ENCODE measurements around the gene TMEM151B. TPM values are rescaled to one million over a fixed set of nuclear protein-coding genes. Genes with fewer than 3 reads are reported as not detected.
"Not testable (repeated sequence)": the region's sequence is repeated elsewhere in the genome, so short reads cannot be mapped to it uniquely, and the experiment has no call there.

The TMEM151B gene
- total RNA-seq, 1 donor from 2014 or later, result not detected

GRCh38 chr6:44328203-44328602, 58.0 kb downstream of the TMEM151B start:
- H3K27me3 ChIP-seq (ENCODE audit: control insufficient read depth in 3 of 3, insufficient read depth in 3 of 3, low read length in 3 of 3), result peaks cover 5 to 15% (median 10%) of the 10 kb centered on the region in 3 donors

DNA sequence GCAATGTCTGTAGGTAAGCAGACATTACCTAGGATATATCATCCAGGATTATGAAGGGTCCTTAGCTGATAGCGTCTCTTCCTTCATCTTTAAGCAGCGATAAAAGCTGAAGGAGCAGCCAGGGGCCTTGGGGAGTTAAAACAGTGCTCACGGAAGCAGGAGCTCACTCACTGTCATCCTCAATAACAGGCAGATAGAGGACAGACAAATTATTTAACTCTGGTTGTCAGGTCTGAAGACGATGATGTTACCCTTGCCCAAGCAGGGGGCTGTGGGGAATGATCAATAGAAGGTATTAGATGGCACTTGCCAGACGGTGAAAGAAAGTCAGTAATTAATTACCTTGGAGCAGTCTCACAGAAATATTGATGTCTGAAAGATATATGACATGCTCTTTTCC, 59.6 kb downstream of the TMEM151B start:
- Histone ChIP-seq H3K27me3 (ENCODE audit: control insufficient read depth in 3 of 3, insufficient read depth in 3 of 3, low read length in 3 of 3) (peaks cover 5 to 19% (median 15%) of the 10 kb centered on the region in 3 donors), H3K4me1 (ENCODE audit: control insufficient read depth in 3 of 3, insufficient read depth in 3 of 3, low read length in 3 of 3) (peaks cover 0 to 3% (median 0%) of the 10 kb centered on the region in 3 donors), H3K27ac (ENCODE audit: low read depth, low read length) (no peak overlapping the region)

More at GRCh38 chr6:44328203-44328602, 58.0 kb downstream of the TMEM151B start:
- H3K9me3 ChIP-seq (ENCODE audit: control insufficient read depth in 3 of 3, low read length in 3 of 3); H3K4me1 ChIP-seq (ENCODE audit: control insufficient read depth in 3 of 3, insufficient read depth in 3 of 3, low read length in 3 of 3); H3K36me3 ChIP-seq (ENCODE audit: control insufficient read depth in 3 of 3, insufficient read depth in 3 of 3, low read length in 3 of 3); H3K27ac ChIP-seq (ENCODE audit: low read depth, low read length); H3K9ac ChIP-seq (ENCODE audit: low read depth in 1 of 3, low read length in 3 of 3); H3K4me3 ChIP-seq (ENCODE audit: low read length in 3 of 3): not testable (repeated sequence)

GRCh38 chr6:44332585-44332984, 62.3 kb downstream of the TMEM151B start:
- H3K4me1 ChIP-seq (ENCODE audit: control insufficient read depth in 3 of 3, insufficient read depth in 3 of 3, low read length in 3 of 3), result peaks cover 0 to 3% (median 0%) of the 10 kb centered on the region in 3 donors
- H3K27me3 ChIP-seq (ENCODE audit: control insufficient read depth in 3 of 3, insufficient read depth in 3 of 3, low read length in 3 of 3), result peaks cover 5 to 19% (median 15%) of the 10 kb centered on the region in 3 donors
- H3K9ac ChIP-seq (ENCODE audit: low read depth in 1 of 3, low read length in 3 of 3), result no peak overlapping the region
- no peak overlapping the region for H3K4me3 ChIP-seq (ENCODE audit: low read length in 3 of 3)
- no peaks in the 10 kb centered on the region for H3K36me3 ChIP-seq (ENCODE audit: control insufficient read depth in 3 of 3, insufficient read depth in 3 of 3, low read length in 3 of 3)
- no peaks in the 10 kb centered on the region for H3K9me3 ChIP-seq (ENCODE audit: control insufficient read depth in 3 of 3, low read length in 3 of 3)
- no peak overlapping the region for H3K27ac ChIP-seq (ENCODE audit: low read depth, low read length)

More for the DNA sequence above, 59.6 kb downstream of the TMEM151B start:
- H3K9me3 ChIP-seq (ENCODE audit: control insufficient read depth in 3 of 3, low read length in 3 of 3), result no peaks in the 10 kb centered on the region
- no peak overlapping the region for H3K9ac ChIP-seq (ENCODE audit: low read depth in 1 of 3, low read length in 3 of 3)
- no peaks in the 10 kb centered on the region for H3K36me3 ChIP-seq (ENCODE audit: control insufficient read depth in 3 of 3, insufficient read depth in 3 of 3, low read length in 3 of 3)
- no peak overlapping the region for H3K4me3 ChIP-seq (ENCODE audit: low read length in 3 of 3)

- peaks cover 0 to 3% (median 0%) of the 10 kb centered on the region in 3 donors for H3K4me1 ChIP-seq (ENCODE audit: control insufficient read depth in 3 of 3, insufficient read depth in 3 of 3, low read length in 3 of 3)
- H3K4me3 ChIP-seq (ENCODE audit: low read length in 3 of 3), result no peak overlapping the region
- no peaks in the 10 kb centered on the region for H3K9me3 ChIP-seq (ENCODE audit: control insufficient read depth in 3 of 3, low read length in 3 of 3)
- H3K27ac ChIP-seq (ENCODE audit: low read depth, low read length), result no peak overlapping the region
- peaks cover 5 to 16% (median 15%) of the 10 kb centered on the region in 3 donors for H3K27me3 ChIP-seq (ENCODE audit: control insufficient read depth in 3 of 3, insufficient read depth in 3 of 3, low read length in 3 of 3)
- no peaks in the 10 kb centered on the region for H3K36me3 ChIP-seq (ENCODE audit: control insufficient read depth in 3 of 3, insufficient read depth in 3 of 3, low read length in 3 of 3)
- H3K9ac ChIP-seq (ENCODE audit: low read depth in 1 of 3, low read length in 3 of 3), result no peak overlapping the region
Measured at GRCh38 chr6:44333273-44333919, 63.1 kb downstream of the TMEM151B start.

- Histone ChIP-seq H3K9me3 (ENCODE audit: control insufficient read depth in 3 of 3, low read length in 3 of 3) (no peaks in the 10 kb centered on the region), H3K27me3 (ENCODE audit: control insufficient read depth in 3 of 3, insufficient read depth in 3 of 3, low read length in 3 of 3) (peaks cover 5 to 16% (median 15%) of the 10 kb centered on the region in 3 donors), H3K4me3 (ENCODE audit: low read length in 3 of 3) (no peak overlapping the region), H3K9ac (ENCODE audit: low read depth in 1 of 3, low read length in 3 of 3) (no peak overlapping the region), H3K27ac (ENCODE audit: low read depth, low read length) (no peak overlapping the region), H3K4me1 (ENCODE audit: control insufficient read depth in 3 of 3, insufficient read depth in 3 of 3, low read length in 3 of 3) (peaks cover 0 to 3% (median 0%) of the 10 kb centered on the region in 3 donors), H3K36me3 (ENCODE audit: control insufficient read depth in 3 of 3, insufficient read depth in 3 of 3, low read length in 3 of 3) (no peaks in the 10 kb centered on the region)
Measured at GRCh38 chr6:44333942-44334341, 63.7 kb downstream of the TMEM151B start.

DNA sequence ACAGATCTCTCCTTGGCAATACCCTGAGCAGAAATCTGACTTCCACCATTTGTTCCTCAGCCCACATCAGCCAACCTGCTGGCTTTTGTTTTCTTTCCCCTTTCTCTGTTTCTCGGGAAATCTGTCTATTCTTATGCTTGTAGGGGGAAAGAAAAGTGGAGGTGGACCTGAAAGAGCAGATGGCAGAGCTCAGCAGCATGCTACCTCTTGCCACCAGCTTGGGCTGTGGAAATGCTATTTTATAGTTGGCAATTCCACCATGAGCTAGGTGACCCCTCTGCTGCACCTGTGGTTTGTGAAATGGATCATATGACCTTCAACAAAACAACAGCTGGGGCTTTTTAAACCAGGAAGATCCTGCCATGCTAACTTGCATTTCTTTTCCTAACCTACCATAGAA, 65.4 kb downstream of the TMEM151B start:
- H3K36me3 ChIP-seq (ENCODE audit: control insufficient read depth in 3 of 3, insufficient read depth in 3 of 3, low read length in 3 of 3), result no peaks in the 10 kb centered on the region
- no peak overlapping the region for H3K4me3 ChIP-seq (ENCODE audit: low read length in 3 of 3)
- H3K9me3 ChIP-seq (ENCODE audit: control insufficient read depth in 3 of 3, low read length in 3 of 3), result no peaks in the 10 kb centered on the region
- no peak overlapping the region for H3K9ac ChIP-seq (ENCODE audit: low read depth in 1 of 3, low read length in 3 of 3)
- H3K27me3 ChIP-seq (ENCODE audit: control insufficient read depth in 3 of 3, insufficient read depth in 3 of 3, low read length in 3 of 3), result peaks cover 0 to 8% (median 1%) of the 10 kb centered on the region in 3 donors
- H3K4me1 ChIP-seq (ENCODE audit: control insufficient read depth in 3 of 3, insufficient read depth in 3 of 3, low read length in 3 of 3), result peaks cover 0 to 3% (median 0%) of the 10 kb centered on the region in 3 donors
- H3K27ac ChIP-seq (ENCODE audit: low read depth, low read length), result no peak overlapping the region

DNA sequence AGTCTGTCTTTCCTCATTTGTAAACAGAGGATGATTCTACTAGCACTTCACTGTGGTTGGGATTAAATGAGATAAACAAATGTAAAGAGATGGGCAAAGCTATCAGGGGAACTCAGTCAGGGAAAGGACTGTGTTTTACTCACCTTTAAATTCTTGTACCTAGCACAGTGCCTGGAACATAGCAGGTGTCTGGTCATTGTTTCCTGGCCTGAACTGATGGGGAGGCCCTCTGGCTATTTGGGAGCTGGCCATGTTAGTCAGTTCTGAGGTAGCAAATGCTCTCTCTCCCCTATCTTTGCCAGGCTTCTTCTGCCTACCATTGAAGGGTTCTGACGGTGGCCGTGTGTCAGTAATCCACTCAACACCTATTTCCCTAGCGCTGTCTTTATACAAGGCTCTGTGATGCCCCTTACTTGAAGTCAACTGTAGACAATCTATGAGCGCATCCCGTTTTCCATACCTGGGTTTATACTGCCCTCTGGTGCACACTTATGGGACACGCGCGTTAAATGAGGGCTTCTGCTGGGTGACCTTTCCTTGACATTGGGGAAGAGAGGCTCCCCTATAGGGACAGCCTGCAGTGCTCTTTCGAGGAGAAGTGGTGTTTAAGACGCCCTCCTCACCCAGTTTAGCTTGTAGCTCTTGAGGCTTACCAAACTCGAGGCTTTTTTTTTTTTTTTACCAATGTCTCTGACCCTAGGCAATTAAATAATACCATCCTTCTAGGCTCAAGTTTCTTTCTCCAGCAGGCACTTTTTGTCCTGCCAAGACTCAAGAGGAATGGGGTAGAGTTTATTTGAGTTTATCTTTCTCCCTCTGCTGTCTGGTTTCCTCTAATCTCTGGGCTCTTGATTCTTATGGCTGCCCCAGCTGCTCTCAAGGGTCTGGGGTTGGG, 68.2 kb downstream of the TMEM151B start:
- no peak overlapping the region for H3K27ac ChIP-seq (ENCODE audit: low read depth, low read length)

DNA sequence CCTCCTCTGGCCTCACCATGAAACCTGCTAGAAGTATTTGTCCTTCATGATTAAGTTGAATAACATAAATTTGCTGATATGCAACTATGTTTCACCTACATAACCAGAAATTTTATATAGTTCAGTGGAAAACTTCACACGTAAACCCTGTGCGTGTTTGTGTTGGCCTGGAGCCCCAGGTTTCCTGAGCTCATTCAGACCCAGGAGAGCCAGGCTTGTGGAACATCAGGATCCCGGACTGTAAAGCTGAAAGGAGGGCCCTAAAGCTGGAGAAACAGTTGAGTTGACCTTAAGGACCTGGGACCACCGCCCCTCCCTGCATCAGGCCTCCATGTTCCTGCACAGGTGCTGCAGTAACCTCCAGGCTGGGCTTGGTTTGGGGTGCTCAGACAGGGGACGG, 69.1 kb downstream of the TMEM151B start:
- Histone ChIP-seq H3K4me3 (ENCODE audit: low read length in 3 of 3) (no peak overlapping the region), H3K4me1 (ENCODE audit: control insufficient read depth in 3 of 3, insufficient read depth in 3 of 3, low read length in 3 of 3) (peaks cover 0 to 6% (median 0%) of the 10 kb centered on the region in 3 donors)

More for the DNA sequence above, 68.2 kb downstream of the TMEM151B start:
- Histone ChIP-seq H3K4me1 (ENCODE audit: control insufficient read depth in 3 of 3, insufficient read depth in 3 of 3, low read length in 3 of 3) (peaks cover 0 to 6% (median 0%) of the 10 kb centered on the region in 3 donors), H3K27me3 (ENCODE audit: control insufficient read depth in 3 of 3, insufficient read depth in 3 of 3, low read length in 3 of 3) (peaks cover 9 to 24% (median 9%) of the 10 kb centered on the region in 3 donors), H3K9ac (ENCODE audit: low read depth in 1 of 3, low read length in 3 of 3) (no peak overlapping the region), H3K9me3 (ENCODE audit: control insufficient read depth in 3 of 3, low read length in 3 of 3) (no peaks in the 10 kb centered on the region), H3K4me3 (ENCODE audit: low read length in 3 of 3) (no peak overlapping the region), H3K36me3 (ENCODE audit: control insufficient read depth in 3 of 3, insufficient read depth in 3 of 3, low read length in 3 of 3) (no peaks in the 10 kb centered on the region)

GRCh38 chr6:44339763-44340625, 69.7 kb downstream of the TMEM151B start:
- Histone ChIP-seq H3K4me1 (ENCODE audit: control insufficient read depth in 3 of 3, insufficient read depth in 3 of 3, low read length in 3 of 3) (peaks cover 0 to 6% (median 0%) of the 10 kb centered on the region in 3 donors), H3K4me3 (ENCODE audit: low read length in 3 of 3) (no peak overlapping the region), H3K27me3 (ENCODE audit: control insufficient read depth in 3 of 3, insufficient read depth in 3 of 3, low read length in 3 of 3) (peaks cover 16 to 23% (median 17%) of the 10 kb centered on the region in 3 donors), H3K9me3 (ENCODE audit: control insufficient read depth in 3 of 3, low read length in 3 of 3) (no peaks in the 10 kb centered on the region), H3K36me3 (ENCODE audit: control insufficient read depth in 3 of 3, insufficient read depth in 3 of 3, low read length in 3 of 3) (no peaks in the 10 kb centered on the region), H3K27ac (ENCODE audit: low read depth, low read length) (no peak overlapping the region), H3K9ac (ENCODE audit: low read depth in 1 of 3, low read length in 3 of 3) (no peak overlapping the region)

More for the DNA sequence above, 69.1 kb downstream of the TMEM151B start:
- Histone ChIP-seq H3K27me3 (ENCODE audit: control insufficient read depth in 3 of 3, insufficient read depth in 3 of 3, low read length in 3 of 3) (peaks cover 14 to 27% (median 16%) of the 10 kb centered on the region in 3 donors), H3K36me3 (ENCODE audit: control insufficient read depth in 3 of 3, insufficient read depth in 3 of 3, low read length in 3 of 3) (no peaks in the 10 kb centered on the region), H3K27ac (ENCODE audit: low read depth, low read length) (no peak overlapping the region), H3K9me3 (ENCODE audit: control insufficient read depth in 3 of 3, low read length in 3 of 3) (no peaks in the 10 kb centered on the region), H3K9ac (ENCODE audit: low read depth in 1 of 3, low read length in 3 of 3) (no peak overlapping the region)

All from skeletal muscle tissue (tissue), 4 donors.